ENCODE measurements around the gene PPP6R3. TPM values are rescaled to one million over a fixed set of nuclear protein-coding genes. Genes with fewer than 3 reads are reported as not detected.
A peak's percentile ranks its signal among the peaks of the same experiment; 100 is the strongest.

The PPP6R3 gene
- total RNA-seq, 1 experiment from 2014 or later = 138 TPM

- Histone ChIP-seq H3K27ac (ENCODE audit: insufficient read length, low read depth, low read length) (no peak overlapping the region), H3K14ac (ENCODE audit: insufficient read depth, low read length) (no peak overlapping the region), H2BK20ac (ENCODE audit: low read depth, low read length, poor library complexity, severe bottlenecking) (no peak overlapping the region), H3K56ac (ENCODE audit: insufficient read length, low read depth, low read length) (no peak overlapping the region), H3K27me3 (ENCODE audit: insufficient read depth, low read length) (no peaks in the 10 kb centered on the region), H3K23ac (ENCODE audit: insufficient read length, low read depth, low read length) (no peak overlapping the region), H2AK5ac (ENCODE audit: insufficient read length, low read length) (no peak overlapping the region), H2BK12ac (ENCODE audit: insufficient read length, low read depth, low read length) (no peak overlapping the region), H3K4ac (ENCODE audit: low read depth, low read length) (no peak overlapping the region), H3K4me2 (ENCODE audit: insufficient read depth, insufficient read length, low read length) (no peak overlapping the region), H3K4me1 (ENCODE audit: insufficient read depth, low read length) (no peaks in the 10 kb centered on the region), H4K5ac (ENCODE audit: insufficient read length, low read depth, low read length) (no peak overlapping the region), H2BK15ac (ENCODE audit: low read depth, low read length) (no peak overlapping the region), H4K20me1 (ENCODE audit: control insufficient read depth, insufficient read depth, insufficient read length) (no peaks in the 10 kb centered on the region), H2BK5ac (ENCODE audit: insufficient read length, low read length) (no peak overlapping the region), H3K9ac (ENCODE audit: extremely low read depth, insufficient read length, low read length) (no peak overlapping the region), H4K91ac (ENCODE audit: insufficient read length, low read depth, low read length) (no peak overlapping the region), H4K8ac (replicated peaks; ENCODE audit: insufficient read length, low read depth, low read length) (no peak overlapping the region), H2AFZ (ENCODE audit: low read length) (no peak overlapping the region), H3K18ac (ENCODE audit: insufficient read length, low read depth, low read length) (no peak overlapping the region), H3K9me3 (ENCODE audit: control insufficient read depth, low read depth, low read length) (no peaks in the 10 kb centered on the region), H2BK120ac (ENCODE audit: low read depth, low read length, poor library complexity, severe bottlenecking) (no peak overlapping the region), H3K23me2 (ENCODE audit: insufficient read length, low read depth, low read length, poor library complexity, severe bottlenecking) (no peaks in the 10 kb centered on the region), H3K79me2 (ENCODE audit: insufficient read depth, low read length) (no peaks in the 10 kb centered on the region), H3K79me1 (ENCODE audit: insufficient read depth, low read depth, low read length, poor library complexity, severe bottlenecking) (no peaks in the 10 kb centered on the region), H3T11ph (ENCODE audit: low read length) (no peak overlapping the region)
- Mint-ChIP-seq H3K36me3 (ENCODE audit: insufficient read depth in 1 of 3, low read depth in 3 of 3) (peaks cover 6 to 14% (median 14%) of the 10 kb centered on the region in 3 experiments), H3K4me1 (peaks cover 16 to 30% of the 10 kb centered on the region in 2 experiments), H3K27ac (peak overlapping the region in 2 of 3 experiments; percentile 85 to 91; a peak in 5 of 7 replicates), H3K4me3 (no peak overlapping the region), H3K9me3 (no peaks in the 10 kb centered on the region), H3K27me3 (ENCODE audit: low read depth) (no peaks in the 10 kb centered on the region)
- WGBS (ENCODE audit: extremely low coverage, insufficient read length, low lambda C conversion rate) = no CpG with 5 or more reads among the region's 34 CpGs
- DNase-seq = no peak
- no peak for TF ChIP-seq CTCF (conservative IDR thresholded peaks at IDR 0.05)
Measured at GRCh38 chr11:68436985-68437926, 23.3 kb upstream of the PPP6R3 start.

Measured in H9 (cell line).